HepG2 (cell line): ENCODE results near the gene ITGB3. TPM values are rescaled to one million over a fixed set of nuclear protein-coding genes. Genes with fewer than 3 reads are reported as not detected.

Experiments used
- ATAC-seq: fragments of 200-7000 bp; cut with Tn5 transposase; 3 replicates; pipeline ENCODE4 v1.9.1; 2020; ENCODE audit warnings: mild to moderate bottlenecking, moderate library complexity
- BruUV-seq: library from RNA; stranded (reverse); fragments of 400-500 nt; replicated peaks from 2 replicates; lab custom pipeline; 2021; lab: Mats Ljungman, UMichigan
- CTCF ChIA-PET: fragments of 300-600 bp; formaldehyde crosslinking; extraction: SDS; loops from one replicate; lab custom pipeline; 2021; ENCODE audit warnings: low total read pairs, inconsistent platforms, low intra/inter-chr PET ratio; lab: Yijun Ruan, JAX
- POLR2A ChIA-PET: fragments of 350-600 bp; sonication (Branson Sonifier 250); formaldehyde crosslinking; loops from one replicate; lab custom pipeline; 2020; ENCODE audit warnings: antibody characterized with exemption, inconsistent platforms; lab: Yijun Ruan, JAX
- DNase-seq: peaks from one replicate; pipeline ENCODE4 v3.0.0-alpha.2; 2015; ENCODE audit warnings: low spot score
- FAIRE-seq: peaks from 3 replicates; lab custom pipeline; 2011; peaks lifted over from hg19 to GRCh38; lab: Jason Lieb, UNC
- H2AFZ ChIP-seq: one replicate; pipeline ENCODE4 v1.6.1; 2011; ENCODE audit warnings: low read length, inconsistent platforms
- H3K27ac ChIP-seq: fragments of 300-600 bp; 3 replicates; pipeline ENCODE4 v1.8.0; 2011; ENCODE audit warnings: mixed run types, mild to moderate bottlenecking, mixed read lengths, low read length, inconsistent platforms; ENCODE audit not compliant: insufficient read depth; ENCODE audit errors: extremely low read length
- H3K27me3 ChIP-seq, 2 experiments: fragments of 200-600 bp in 1 of 2; 2 replicates in 1 of 2; 3 replicates in 1 of 2; pipeline versions ENCODE4 v1.6.0 to v1.8.0; 2011; ENCODE audit warnings: low read length in 2 of 2, mild to moderate bottlenecking in 2 of 2, moderate library complexity in 2 of 2, inconsistent platforms in 1 of 2; ENCODE audit not compliant: insufficient read depth in 2 of 2, control insufficient read depth in 1 of 2
- H3K36me3 ChIP-seq, 2 experiments: fragments of 200-600 bp in 1 of 2; replicated peaks in 1 of 2; 2 replicates in 1 of 2; 3 replicates in 1 of 2; pipeline versions ENCODE4 v1.5.1 to v1.8.0; 2011; ENCODE audit warnings: low read length in 2 of 2, inconsistent platforms in 1 of 2; ENCODE audit not compliant: insufficient read depth in 2 of 2, control insufficient read depth in 1 of 2
- H3K4me1 ChIP-seq: 2 replicates; pipeline ENCODE4 v1.5.1; 2012; ENCODE audit warnings: low read length, inconsistent platforms; ENCODE audit not compliant: insufficient read depth
- H3K4me2 ChIP-seq: 2 replicates; pipeline ENCODE4 v1.6.0; 2011; ENCODE audit warnings: low read depth, low read length, inconsistent platforms
- H3K4me3 ChIP-seq, 3 experiments: fragments of 200-600 bp in 1 of 3; sonication (generic), shearing (Covaris generic) in 1 of 3; replicated peaks in 1 of 3; 2 replicates each; pipeline ENCODE4 v1.5.1; 2011 to 2016; ENCODE audit warnings: low read length in 3 of 3, inconsistent platforms in 2 of 3, low read depth in 2 of 3, mild to moderate bottlenecking in 2 of 3, control low read depth in 1 of 3, mixed read lengths in 1 of 3; ENCODE audit not compliant: insufficient read depth in 1 of 3
- H3K79me2 ChIP-seq: one replicate; pipeline ENCODE4 v1.6.1; 2011; ENCODE audit warnings: low read length, inconsistent platforms; ENCODE audit not compliant: insufficient read depth
- H3K9ac ChIP-seq: 2 replicates; pipeline ENCODE4 v1.6.0; 2011; ENCODE audit warnings: mild to moderate bottlenecking, low read depth, low read length, inconsistent platforms; ENCODE audit not compliant: insufficient read depth
- H3K9me3 ChIP-seq: 2 replicates; pipeline ENCODE4 v1.5.1; 2012; ENCODE audit warnings: mild to moderate bottlenecking, low read length
- H4K20me1 ChIP-seq: 2 replicates; pipeline ENCODE4 v1.6.0; 2011; ENCODE audit warnings: inconsistent platforms, mild to moderate bottlenecking, low read length, moderate library complexity; ENCODE audit not compliant: insufficient read depth
- ELF3 ChIP-seq: IDR thresholded peaks from 2 replicates; pipeline ENCODE4 v1.6.1; 2016; ENCODE audit warnings: missing genetic modification reagents, missing compliant biosample characterization
- GLI4 ChIP-seq: sonication (generic); formaldehyde crosslinking; IDR thresholded peaks from 2 replicates; pipeline ENCODE4 v1.5.1; 2020; ENCODE audit warnings: missing genetic modification reagents, mild to moderate bottlenecking, moderate library complexity, borderline replicate concordance
- IRF9 ChIP-seq: sonication (generic); formaldehyde crosslinking; IDR thresholded peaks from 2 replicates; pipeline ENCODE4 v1.8.0; 2022; ENCODE audit warnings: missing genetic modification reagents, mild to moderate bottlenecking, borderline replicate concordance
- MAFF ChIP-seq: IDR thresholded peaks from 2 replicates; pipeline ENCODE4 v1.6.1; 2011; ENCODE audit warnings: low read depth, low read length, improper control_type of control experiment
- MAFK ChIP-seq, 2 experiments: IDR thresholded peaks in 1 of 2; conservative IDR thresholded peaks in 1 of 2; 2 replicates each; pipeline ENCODE4 v1.6.1; 2011; ENCODE audit warnings: improper control_type of control experiment in 2 of 2, low read length in 2 of 2
- MYC ChIP-seq: sonication (generic); formaldehyde crosslinking; IDR thresholded peaks from 2 replicates; pipeline ENCODE4 v1.9.0; 2021; ENCODE audit warnings: missing genetic modification reagents, borderline replicate concordance
- NR2C2 ChIP-seq: sonication (generic); formaldehyde crosslinking; IDR thresholded peaks from 2 replicates; pipeline ENCODE4 v1.4.0; 2020; ENCODE audit warnings: missing genetic modification reagents, mild to moderate bottlenecking, moderate library complexity, borderline replicate concordance
- ZNF136 ChIP-seq: sonication (generic); formaldehyde crosslinking; IDR thresholded peaks from 2 replicates; pipeline ENCODE4 v1.8.1; 2022; ENCODE audit warnings: low read depth, mild to moderate bottlenecking, moderate library complexity, missing genetic modification reagents
- WGBS: methylation state at CpG from one replicate; pipeline ENCODE4 v1.1.6; 2017; ENCODE audit warnings: low lambda C conversion rate; 5-methylcytosine and 5-hydroxymethylcytosine counted together
- in situ Hi-C: cut with HindIII; loops from 2 replicates; pipeline ENCODE4 v1.10.0; 2017; ENCODE audit warnings: low pct_unique_long_range_greater_than_20kb; ENCODE audit not compliant: extremely low pct_ligation_motif_present
- intact Hi-C: fragments of 100-400 bp; cut with micrococcal nuclease; formaldehyde crosslinking; loops from one replicate; pipeline ENCODE4 v1.10.0; 2022; ENCODE audit not compliant: unreplicated experiment
- polyA plus RNA-seq, 8 experiments: library from polyadenylated mRNA; depleted of rRNA in 3 of 8; stranded (reverse) in 7 of 8; unstranded in 1 of 8; fragments of >200 nt; fragmentation: Illumina TruSeq in 4 of 8; extraction: Trizol in 4 of 8; gene quantifications; 2 replicates each; pipeline versions ENCODE4 v1.2.1 to v1.2.3, GENCODE V29; 2011 to 2016; ENCODE audit warnings: low read depth in 4 of 8, missing spikeins in 1 of 8, mixed read lengths in 1 of 8; ENCODE audit not compliant: insufficient read depth in 1 of 8
- total RNA-seq, 5 experiments: library from RNA; depleted of rRNA; stranded (reverse); fragments of >200 nt; fragmentation: Illumina TruSeq; extraction: Trizol; gene quantifications; 2 replicates each; pipeline ENCODE4 v1.2.3, GENCODE V29; 2016; ENCODE audit warnings: low read depth in 1 of 5
- TF ChIP-seq, protein P1 (sequence below): sonication (generic); formaldehyde crosslinking; IDR thresholded peaks from 2 replicates; pipeline ENCODE4 v1.8.1; 2023; ENCODE audit warnings: missing genetic modification reagents, inconsistent platforms, borderline replicate concordance

The ITGB3 gene
- total and polyA plus RNA-seq, 2 of the 13 experiments (the other 11 are each of a cell fraction or from before 2014, with no cell fraction given): 0.09 to 0.31 TPM

GRCh38 chr17:47209499-47209898 is 44.1 kb upstream of the ITGB3 start:
- CTCF ChIA-PET: no interaction called here
- Histone ChIP-seq H3K9ac (no peak overlapping the region), H2AFZ (no peak overlapping the region)

DNA sequence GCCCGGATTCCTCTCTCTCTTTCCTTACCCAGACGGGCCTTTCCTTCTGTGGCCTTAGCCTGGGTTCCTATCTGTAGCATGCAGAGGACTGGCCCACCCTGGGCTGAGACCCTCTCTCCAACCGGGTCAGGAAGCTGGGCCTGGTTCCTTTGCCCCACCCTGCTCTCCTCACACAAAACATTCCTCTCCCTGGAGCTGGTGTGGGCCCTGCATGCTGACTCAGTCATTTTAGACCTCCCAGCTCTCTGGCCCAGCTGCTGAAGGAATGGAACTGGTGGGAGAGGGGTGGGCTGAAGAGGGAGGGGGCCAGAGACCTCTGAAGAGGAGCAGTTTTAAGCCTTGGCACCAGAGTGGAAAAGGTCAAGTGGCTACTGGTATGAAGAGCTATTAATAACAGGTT is 43.5 kb upstream of the ITGB3 start:
- Histone ChIP-seq H4K20me1 (no peaks in the 10 kb centered on the region), H3K9ac (no peak overlapping the region), H3K4me3 (no peak overlapping the region), H3K79me2 (no peaks in the 10 kb centered on the region), H3K27ac (no peak overlapping the region), H3K9me3 (no peaks in the 10 kb centered on the region), H2AFZ (no peak overlapping the region), H3K36me3 (no peaks in the 10 kb centered on the region), H3K27me3 (peaks cover 0 to 36% of the 10 kb centered on the region in 2 experiments; a peak in 4 of 5 replicates), H3K4me2 (no peak overlapping the region), H3K4me1 (peaks cover 8% of the 10 kb centered on the region; the same call in 1 of the 2 replicates)
- intact Hi-C loops (no loop called here), in situ Hi-C loops (no loop called here)
- POLR2A ChIA-PET: no interaction called here
- no TSS peak for BruUV-seq
- ATAC-seq (no peak), DNase-seq (no peak), FAIRE-seq (no peak)
- CTCF ChIA-PET: no interaction called here
- TF ChIP-seq MAFF (peak; percentile 73), MAFK (conservative IDR thresholded peaks at IDR 0.05 in 1 of 2, IDR thresholded peaks at IDR 0.05 in 1 of 2; ENCODE audit: low read length in 2 of 2) (peak; percentile 84 to 86)
- TF ChIP-seq, protein P1, sequence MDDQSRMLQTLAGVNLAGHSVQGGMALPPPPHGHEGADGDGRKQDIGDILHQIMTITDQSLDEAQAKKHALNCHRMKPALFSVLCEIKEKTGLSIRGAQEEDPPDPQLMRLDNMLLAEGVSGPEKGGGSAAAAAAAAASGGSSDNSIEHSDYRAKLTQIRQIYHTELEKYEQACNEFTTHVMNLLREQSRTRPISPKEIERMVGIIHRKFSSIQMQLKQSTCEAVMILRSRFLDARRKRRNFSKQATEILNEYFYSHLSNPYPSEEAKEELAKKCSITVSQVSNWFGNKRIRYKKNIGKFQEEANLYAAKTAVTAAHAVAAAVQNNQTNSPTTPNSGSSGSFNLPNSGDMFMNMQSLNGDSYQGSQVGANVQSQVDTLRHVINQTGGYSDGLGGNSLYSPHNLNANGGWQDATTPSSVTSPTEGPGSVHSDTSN: no peak
- 32% methylated on average over 3 of the region's 3 CpGs for WGBS

More at GRCh38 chr17:47209499-47209898, 44.1 kb upstream of the ITGB3 start:
- 30% methylated on average over 3 of the region's 3 CpGs for WGBS
- Histone ChIP-seq H3K27me3 (peaks cover 3 to 41% of the 10 kb centered on the region in 2 experiments; a peak in 4 of 5 replicates), H3K27ac (no peak overlapping the region), H4K20me1 (no peaks in the 10 kb centered on the region), H3K79me2 (no peaks in the 10 kb centered on the region), H3K36me3 (no peaks in the 10 kb centered on the region), H3K9me3 (no peaks in the 10 kb centered on the region), H3K4me1 (peaks cover 14% of the 10 kb centered on the region; the same call in 1 of the 2 replicates), H3K4me2 (no peak overlapping the region), H3K4me3 (no peak overlapping the region)
- DNase-seq (no peak), FAIRE-seq (no peak), ATAC-seq (no peak)
- intact Hi-C loops: no loop called here
- POLR2A ChIA-PET: no interaction called here
- in situ Hi-C loops: no loop called here
- BruUV-seq: no TSS peak
- TF ChIP-seq GLI4: no peak
- TF ChIP-seq IRF9 (CRISPR knock-in tag): no peak
- TF ChIP-seq NR2C2 (CRISPR knock-in tag): no peak
- TF ChIP-seq MYC (CRISPR knock-in tag): no peak
- no peak for TF ChIP-seq ELF3 (CRISPR knock-in tag)
- TF ChIP-seq ZNF136 (CRISPR knock-in tag): no peak
